K562 (cell line): ENCODE results near the gene SYNJ2. TPM values are rescaled to one million over a fixed set of nuclear protein-coding genes. Genes with fewer than 3 reads are reported as not detected.

ENCODE experiments used
- ATAC-seq: fragments of 200-7000 bp; cut with Tn5 transposase; 3 replicates; pipeline ENCODE4 v1.9.1; 2020; ENCODE audit warnings: moderate library complexity
- BruUV-seq: library from RNA; stranded (reverse); fragments of 400-500 nt; replicated peaks from 2 replicates; lab custom pipeline; 2021; lab: Mats Ljungman, UMichigan
- CTCF ChIA-PET: fragments of 300-600 bp; formaldehyde crosslinking; extraction: SDS; loops from one replicate; lab custom pipeline; 2021; ENCODE audit warnings: low intra/inter-chr PET ratio; lab: Yijun Ruan, JAX
- POLR2A ChIA-PET: fragments of 300-600, 350-650 bp; sonication (Branson Sonifier 250); formaldehyde crosslinking; extraction: SDS; loops from one replicate; lab custom pipeline; 2021; ENCODE audit warnings: antibody characterized with exemption, inconsistent platforms; lab: Yijun Ruan, JAX
- DNase-seq, 4 experiments: peaks; one replicate each; pipeline versions ENCODE4 v3.0.0 to v3.0.0-alpha.2; 2011 to 2018; ENCODE audit warnings: low spot score in 3 of 4, mixed read lengths in 3 of 4; ENCODE audit errors: extremely low read depth in 1 of 4
- FAIRE-seq: peaks from 2 replicates; lab custom pipeline; 2011; peaks lifted over from hg19 to GRCh38; lab: Jason Lieb, UNC
- H2AFZ ChIP-seq: 2 replicates; pipeline ENCODE4 v1.6.0; 2011; ENCODE audit warnings: low read depth, low read length, control low read depth, inconsistent platforms
- H3K27ac ChIP-seq: fragments of 200-600 bp; 3 replicates; pipeline ENCODE4 v1.8.0; 2011; ENCODE audit warnings: low read depth, mild to moderate bottlenecking, control low read depth, inconsistent platforms, low read length, moderate library complexity, mixed read lengths; ENCODE audit errors: extremely low read depth
- H3K27me3 ChIP-seq, 2 experiments: fragments of 300-600 bp in 1 of 2; 2 replicates in 1 of 2; 3 replicates in 1 of 2; pipeline versions ENCODE4 v1.6.0 to v1.8.0; 2011; ENCODE audit warnings: inconsistent platforms in 2 of 2, low read length in 2 of 2, mild to moderate bottlenecking in 1 of 2, mixed read lengths in 1 of 2, moderate library complexity in 1 of 2; ENCODE audit not compliant: control insufficient read depth in 2 of 2, insufficient read depth in 2 of 2
- H3K36me3 ChIP-seq: fragments of 300-600 bp; 3 replicates; pipeline ENCODE4 v1.8.0; 2011; ENCODE audit warnings: mild to moderate bottlenecking, low read length, inconsistent platforms; ENCODE audit not compliant: control insufficient read depth, insufficient read depth
- H3K4me1 ChIP-seq, 2 experiments: fragments of 200-600 bp in 1 of 2; replicated peaks in 1 of 2; 2 replicates in 1 of 2; 3 replicates in 1 of 2; pipeline versions ENCODE4 v1.5.1 to v1.8.0; 2011; ENCODE audit warnings: inconsistent platforms in 2 of 2, low read length in 2 of 2, mild to moderate bottlenecking in 1 of 2, mixed read lengths in 1 of 2, moderate library complexity in 1 of 2; ENCODE audit not compliant: control insufficient read depth in 2 of 2, insufficient read depth in 2 of 2
- H3K4me2 ChIP-seq: 2 replicates; pipeline ENCODE4 v1.6.1; 2011; ENCODE audit warnings: low read length, control low read depth, inconsistent platforms, mixed read lengths; ENCODE audit not compliant: insufficient read depth
- H3K4me3 ChIP-seq: fragments of 200-600 bp; sonication (generic), shearing (Covaris generic); 2 replicates; pipeline ENCODE4 v1.5.1; 2016; ENCODE audit warnings: control low read depth, inconsistent platforms
- H3K79me2 ChIP-seq: fragments of 200-600 bp; 3 replicates; pipeline ENCODE4 v1.8.0; 2011; ENCODE audit warnings: low read length, inconsistent platforms; ENCODE audit not compliant: control insufficient read depth, insufficient read depth
- H3K9ac ChIP-seq, 2 experiments: 2 replicates each; pipeline versions ENCODE4 v1.6.0 to v1.6.1; 2011; ENCODE audit warnings: low read depth in 2 of 2, low read length in 2 of 2, control low read depth in 1 of 2, inconsistent platforms in 1 of 2, mild to moderate bottlenecking in 1 of 2, mixed read lengths in 1 of 2; ENCODE audit not compliant: insufficient read depth in 1 of 2
- H3K9me1 ChIP-seq: one replicate; pipeline ENCODE4 v1.6.0; 2011; ENCODE audit warnings: inconsistent platforms, mild to moderate bottlenecking, low read length, moderate library complexity; ENCODE audit not compliant: control insufficient read depth, insufficient read depth
- H3K9me3 ChIP-seq: replicated peaks from 2 replicates; pipeline ENCODE4 v1.5.1; 2011; ENCODE audit warnings: low read depth, low read length, inconsistent platforms; ENCODE audit not compliant: control insufficient read depth, insufficient read depth
- H4K20me1 ChIP-seq: replicated peaks from 2 replicates; pipeline ENCODE4 v1.6.1; 2011; ENCODE audit warnings: low read length, inconsistent platforms, mixed read lengths; ENCODE audit not compliant: control insufficient read depth, insufficient read depth
- FIP1L1 ChIP-seq: fragments of 200-400 bp; formaldehyde crosslinking; IDR thresholded peaks from 2 replicates; pipeline ENCODE4 v1.6.1; 2018; ENCODE audit warnings: mild to moderate bottlenecking, low read depth, low read length; ENCODE audit not compliant: poor library complexity, severe bottlenecking
- FOSL1 ChIP-seq: fragments of 200-800 bp; sonication (Bioruptor generic); conservative IDR thresholded peaks from 2 replicates; pipeline ENCODE4 v1.6.1; 2016; ENCODE audit warnings: missing genetic modification characterization, missing compliant biosample characterization
- HLTF ChIP-seq: fragments of 450-650 bp; IDR thresholded peaks from 2 replicates; pipeline ENCODE4 v1.6.1; 2016
- HMG20B ChIP-seq: fragments of 250-450 bp; sonication (Bioruptor Pico); IDR thresholded peaks from 2 replicates; pipeline ENCODE4 v1.5.0; 2021; ENCODE audit warnings: mild to moderate bottlenecking
- HSF4 ChIP-seq: fragments of 250-450 bp; sonication (Bioruptor Pico); IDR thresholded peaks from 2 replicates; pipeline ENCODE4 v2.1.2; 2022; ENCODE audit warnings: mild to moderate bottlenecking, moderate library complexity, borderline replicate concordance
- PBX2 ChIP-seq, 2 experiments: IDR thresholded peaks in 1 of 2; conservative IDR thresholded peaks in 1 of 2; 2 replicates each; pipeline ENCODE4 v1.6.1; 2016; ENCODE audit warnings: low read depth in 2 of 2, mild to moderate bottlenecking in 1 of 2, missing compliant biosample characterization in 1 of 2, missing genetic modification characterization in 1 of 2, moderate library complexity in 1 of 2
- RCOR1 ChIP-seq, 2 experiments: IDR thresholded peaks; 2 replicates each; pipeline ENCODE4 v1.6.1; 2012; ENCODE audit warnings: low read depth in 2 of 2, low read length in 2 of 2, borderline replicate concordance in 1 of 2, improper control_type of control experiment in 1 of 2
- TCF7 ChIP-seq: sonication (generic); IDR thresholded peaks from 2 replicates; pipeline ENCODE4 v1.6.1; 2016; ENCODE audit warnings: antibody characterized with exemption, borderline replicate concordance
- ZBTB17 ChIP-seq: fragments of 450-650 bp; formaldehyde crosslinking; IDR thresholded peaks from 2 replicates; pipeline ENCODE4 v1.4.0; 2020; ENCODE audit warnings: mild to moderate bottlenecking
- ZNF384 ChIP-seq: IDR thresholded peaks from 2 replicates; pipeline ENCODE4 v1.6.1; 2012; ENCODE audit warnings: low read depth, low read length, improper control_type of control experiment
- in situ Hi-C: fragments of 300-500 bp; cut with MboI; formaldehyde crosslinking; loops from 4 replicates; pipeline ENCODE4 v1.15.0; 2018; ENCODE audit warnings: inconsistent platforms, mixed read lengths
- intact Hi-C: fragments of 100-400 bp; cut with micrococcal nuclease; formaldehyde crosslinking; loops from 2 replicates; pipeline ENCODE4 v1.14.2; 2022
- polyA plus RNA-seq, 8 experiments: library from polyadenylated mRNA; depleted of rRNA in 4 of 8; stranded (reverse) in 5 of 8; unstranded in 3 of 8; fragments of >200 nt; fragmentation: Nextera tagmentation in 2 of 8; fragmentation: Illumina TruSeq in 1 of 8; extraction: Ambion mirVana in 2 of 8; extraction: Trizol in 1 of 8; gene quantifications; 2 replicates each; pipeline versions ENCODE4 v1.2.1 to v1.2.3, GENCODE V29; 2011 to 2014; ENCODE audit warnings: inconsistent platforms in 1 of 8, missing spikeins in 1 of 8
- total RNA-seq, 7 experiments: library from RNA; depleted of rRNA in 6 of 7; stranded (reverse); fragments of >200 nt in 6 of 7; fragmentation: Illumina TruSeq in 2 of 7; extraction: Trizol in 2 of 7; gene quantifications; 2 replicates each; pipeline versions ENCODE4 v1.2.1 to v1.2.3, GENCODE V29; 2011 to 2021; ENCODE audit warnings: low replicate concordance in 1 of 7

Gene SYNJ2
- total and polyA plus RNA-seq, 9 of the 15 experiments (the other 6 are each of a cell fraction or from before 2014, with no cell fraction given): 3.0 to 27.7 (median 17.8) TPM

GRCh38 chr6:158113802-158114201 lies 132.1 kb downstream of the SYNJ2 start:
- Histone ChIP-seq H3K9ac (no peak overlapping the region), H3K79me2 (no peaks in the 10 kb centered on the region), H3K4me2 (no peak overlapping the region), H3K9me1 (no peaks in the 10 kb centered on the region), H2AFZ (no peak overlapping the region), H3K4me1 (peaks cover 9% of the 10 kb centered on the region in 2 experiments; a peak in 2 of 5 replicates)
- FAIRE-seq: no peak
- in situ Hi-C loops: no loop called here
- BruUV-seq: no TSS peak
- POLR2A ChIA-PET: interaction anchor here (0.6 to 1.0 kb wide), 2 partner anchors 42 to 477 kb away, joined by 3 read pairs; no protein-coding TSS in a partner anchor
- CTCF ChIA-PET: no interaction called here
- TF ChIP-seq TCF7: no peak
- no peak for TF ChIP-seq HSF4 (CRISPR knock-in tag)
- no peak for TF ChIP-seq FOSL1 (tag)
- 0 out of 4 replicates have a peak, but pooled peaks of 1 of the 2 experiments have one; percentile 39 for TF ChIP-seq RCOR1 (IDR thresholded peaks at IDR 0.05; ENCODE audit: borderline replicate concordance in 1 of 2, low read depth in 2 of 2, low read length in 2 of 2)
- no peak for TF ChIP-seq PBX2 (CRISPR knock-in tag; IDR thresholded peaks at IDR 0.05; ENCODE audit: low read depth)
- TF ChIP-seq PBX2 (tag; conservative IDR thresholded peaks at IDR 0.05; ENCODE audit: low read depth): no peak
- no peak for TF ChIP-seq HLTF
- TF ChIP-seq ZNF384: peak; percentile 37; the same call in 1 of the 2 replicates
- no peak for TF ChIP-seq ZBTB17 (CRISPR knock-in tag)
- TF ChIP-seq FIP1L1: no peak
- TF ChIP-seq HMG20B (CRISPR knock-in tag): no peak
- TF ChIP-seq, all 486 proteins: peak for 2
- H3K9me3 ChIP-seq: no peaks in the 10 kb centered on the region
- H3K27ac ChIP-seq: no peak overlapping the region
- intact Hi-C loops: no loop called here
- peak in 1 of 4 experiments; percentile 19 for DNase-seq
- H4K20me1 ChIP-seq: no peaks in the 10 kb centered on the region
- H3K36me3 ChIP-seq: no peaks in the 10 kb centered on the region
- ATAC-seq: peak; percentile 37; the same call in 2 of the 3 replicates
- no peaks in the 10 kb centered on the region for H3K27me3 ChIP-seq
- no peak overlapping the region for H3K4me3 ChIP-seq
